ENCODE data around the gene ZNF275. TPM values are rescaled to one million over a fixed set of nuclear protein-coding genes. Genes with fewer than 3 reads are reported as not detected.

The ZNF275 gene
- total and polyA plus RNA-seq, 4 experiments from 2014 or later: 2.0 to 16.1 (median 10.3) TPM

DNA sequence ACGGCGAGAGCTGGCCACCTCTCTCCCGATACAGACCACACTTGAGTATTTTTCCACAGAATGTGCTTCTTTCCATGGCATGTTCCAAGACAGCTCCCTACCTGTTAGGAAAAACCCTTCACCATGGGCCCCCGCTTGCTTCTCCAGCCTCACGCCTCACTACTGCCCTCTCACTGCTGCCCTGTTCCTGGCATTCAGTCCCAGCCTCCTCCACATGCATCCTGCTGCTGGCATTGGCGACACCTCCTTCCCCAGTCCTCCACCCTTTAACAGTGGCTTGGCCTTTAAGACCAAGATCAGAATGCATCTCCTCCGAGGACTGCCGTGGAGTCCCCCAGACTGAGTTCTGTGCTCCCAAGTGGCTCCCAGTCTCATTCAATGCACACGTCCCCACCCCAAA is 23.1 kb upstream of the ZNF275 start:
- Mint-ChIP-seq H3K9me3 (no peaks in the 10 kb centered on the region), H3K4me1 (no peaks in the 10 kb centered on the region), H3K27me3 (peaks cover 0 to 3% of the 10 kb centered on the region in 2 donors), H3K27ac (no peak overlapping the region), H3K4me3 (no peak overlapping the region), H3K36me3 (no peaks in the 10 kb centered on the region)
- no peaks in the 10 kb centered on the region for H3K36me3 ChIP-seq (ENCODE audit: insufficient read depth, low read length)
- ChIA-PET POLR2A (ENCODE audit: partially characterized antibody) (no interaction called here), CTCF (ENCODE audit: partially characterized antibody) (no interaction called here)
- intact Hi-C loops (cut with micrococcal nuclease): no loop called here
- H3K4me1 ChIP-seq (ENCODE audit: insufficient read depth, low read length): no peaks in the 10 kb centered on the region
- H3K4me3 ChIP-seq (ENCODE audit: low read length in 2 of 2): no peak overlapping the region
- H3K27ac ChIP-seq (ENCODE audit: low read depth, low read length): no peak overlapping the region
- DNase-seq: no peak
- H3K27me3 ChIP-seq (ENCODE audit: insufficient read depth, low read length): no peaks in the 10 kb centered on the region
- no peaks in the 10 kb centered on the region for H3K9me3 ChIP-seq (ENCODE audit: control insufficient read depth in 1 of 2, low read length in 2 of 2)

DNA sequence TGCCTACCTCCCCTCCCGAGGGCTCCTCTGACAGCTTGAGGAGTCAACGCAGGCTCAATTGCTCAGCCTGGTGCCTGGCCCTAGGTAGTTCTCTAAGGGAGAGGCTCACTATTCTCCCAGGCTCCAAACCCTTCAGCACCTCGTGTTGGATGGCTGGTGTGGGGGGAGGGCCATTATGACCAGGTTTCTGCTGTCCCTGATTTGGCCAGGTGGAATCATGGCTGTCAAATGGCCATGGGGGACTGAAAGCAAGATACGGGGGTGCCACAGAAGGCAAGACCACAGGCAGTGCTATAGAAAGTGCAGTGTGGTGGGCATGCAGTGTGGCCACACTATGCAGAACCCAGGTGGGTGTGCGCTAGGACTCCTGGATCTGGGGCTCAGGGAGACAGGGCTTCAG is 21.9 kb upstream of the ZNF275 start:
- H3K27me3 ChIP-seq (ENCODE audit: insufficient read depth, low read length): no peaks in the 10 kb centered on the region
- H3K9me3 Mint-ChIP-seq: no peaks in the 10 kb centered on the region
- no peaks in the 10 kb centered on the region for H3K27me3 Mint-ChIP-seq
- H3K4me1 Mint-ChIP-seq: no peaks in the 10 kb centered on the region
- no peak overlapping the region for H3K27ac ChIP-seq (ENCODE audit: low read depth, low read length)
- H3K36me3 Mint-ChIP-seq: no peaks in the 10 kb centered on the region
- no peak overlapping the region for H3K27ac Mint-ChIP-seq
- intact Hi-C loops (cut with micrococcal nuclease): no loop called here
- no peaks in the 10 kb centered on the region for H3K9me3 ChIP-seq (ENCODE audit: control insufficient read depth in 1 of 2, low read length in 2 of 2)
- no peaks in the 10 kb centered on the region for H3K4me1 ChIP-seq (ENCODE audit: insufficient read depth, low read length)
- ChIA-PET POLR2A (ENCODE audit: partially characterized antibody) (no interaction called here), CTCF (ENCODE audit: partially characterized antibody) (no interaction called here)
- no peak for DNase-seq
- H3K36me3 ChIP-seq (ENCODE audit: insufficient read depth, low read length): no peaks in the 10 kb centered on the region
- no peak overlapping the region for H3K4me3 ChIP-seq (ENCODE audit: low read length in 2 of 2)
- no peak overlapping the region for H3K4me3 Mint-ChIP-seq

DNA sequence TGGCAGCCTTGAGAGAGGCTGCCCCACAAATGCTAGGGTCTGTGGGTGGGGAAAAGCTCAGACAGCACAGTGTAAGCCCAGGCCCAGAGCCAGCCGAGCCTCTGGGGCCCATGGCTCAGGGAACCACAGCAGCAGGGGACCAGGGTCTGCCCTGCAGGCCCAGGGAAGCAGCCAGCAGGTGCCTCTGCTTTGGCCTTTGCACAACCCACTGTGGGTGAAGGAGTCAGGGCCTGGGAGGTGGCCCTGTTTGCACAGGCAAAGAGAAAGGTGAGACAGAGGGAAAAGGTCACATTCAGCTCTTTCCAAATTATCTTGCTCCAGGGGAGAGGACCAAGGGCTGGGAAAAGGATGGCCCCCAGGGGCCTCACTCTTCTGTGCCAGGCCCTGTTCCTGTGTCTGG is 21.1 kb upstream of the ZNF275 start:
- no peak overlapping the region for H3K4me3 Mint-ChIP-seq
- H3K27ac ChIP-seq (ENCODE audit: low read depth, low read length): no peak overlapping the region
- no peaks in the 10 kb centered on the region for H3K36me3 ChIP-seq (ENCODE audit: insufficient read depth, low read length)
- DNase-seq: no peak
- ChIA-PET POLR2A (ENCODE audit: partially characterized antibody) (no interaction called here), CTCF (ENCODE audit: partially characterized antibody) (no interaction called here)
- H3K27ac Mint-ChIP-seq: no peak overlapping the region
- no peaks in the 10 kb centered on the region for H3K9me3 Mint-ChIP-seq
- H3K9me3 ChIP-seq (ENCODE audit: control insufficient read depth in 1 of 2, low read length in 2 of 2): no peaks in the 10 kb centered on the region
- no peaks in the 10 kb centered on the region for H3K4me1 Mint-ChIP-seq
- H3K27me3 ChIP-seq (ENCODE audit: insufficient read depth, low read length): no peaks in the 10 kb centered on the region
- H3K36me3 Mint-ChIP-seq: no peaks in the 10 kb centered on the region
- intact Hi-C loops (cut with micrococcal nuclease): no loop called here
- H3K27me3 Mint-ChIP-seq: no peaks in the 10 kb centered on the region
- H3K4me3 ChIP-seq (ENCODE audit: low read length in 2 of 2): no peak overlapping the region
- H3K4me1 ChIP-seq (ENCODE audit: insufficient read depth, low read length): no peaks in the 10 kb centered on the region

DNA sequence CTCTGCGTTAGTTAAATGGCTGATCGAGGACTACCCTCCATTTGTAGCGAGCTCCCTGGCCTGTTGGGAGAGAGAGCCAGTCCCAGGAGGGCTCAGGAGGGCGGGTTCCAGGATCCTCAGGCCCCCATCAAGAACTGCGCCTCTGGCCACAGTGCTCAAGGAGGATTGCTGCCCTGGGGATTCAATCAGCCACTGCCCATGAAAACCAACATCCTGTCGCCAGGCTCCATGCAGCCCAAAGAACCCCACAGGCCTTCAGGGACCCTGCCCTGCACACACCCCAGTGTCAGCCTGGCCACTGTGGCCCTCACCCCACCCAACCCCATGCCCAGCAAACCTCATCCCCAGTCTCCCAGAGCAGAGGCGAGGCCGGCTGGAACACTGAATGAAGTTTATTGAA is 16.6 kb upstream of the ZNF275 start:
- Mint-ChIP-seq H3K36me3 (no peaks in the 10 kb centered on the region), H3K9me3 (peaks cover 0 to 2% (median 0%) of the 10 kb centered on the region in 8 donors), H3K27me3 (peaks cover 0 to 1% of the 10 kb centered on the region in 2 donors), H3K4me3 (no peak overlapping the region), H3K27ac (no peak overlapping the region), H3K4me1 (no peaks in the 10 kb centered on the region)
- Histone ChIP-seq H3K4me3 (ENCODE audit: low read length in 2 of 2) (no peak overlapping the region), H3K9me3 (ENCODE audit: control insufficient read depth in 1 of 2, low read length in 2 of 2) (no peaks in the 10 kb centered on the region), H3K27me3 (ENCODE audit: insufficient read depth, low read length) (no peaks in the 10 kb centered on the region), H3K36me3 (ENCODE audit: insufficient read depth, low read length) (no peaks in the 10 kb centered on the region), H3K27ac (ENCODE audit: low read depth, low read length) (no peak overlapping the region), H3K4me1 (ENCODE audit: insufficient read depth, low read length) (no peaks in the 10 kb centered on the region)
- intact Hi-C loops (cut with micrococcal nuclease): no loop called here
- POLR2A ChIA-PET (ENCODE audit: partially characterized antibody): no interaction called here
- CTCF ChIA-PET (ENCODE audit: partially characterized antibody): no interaction called here
- no peak for DNase-seq

DNA sequence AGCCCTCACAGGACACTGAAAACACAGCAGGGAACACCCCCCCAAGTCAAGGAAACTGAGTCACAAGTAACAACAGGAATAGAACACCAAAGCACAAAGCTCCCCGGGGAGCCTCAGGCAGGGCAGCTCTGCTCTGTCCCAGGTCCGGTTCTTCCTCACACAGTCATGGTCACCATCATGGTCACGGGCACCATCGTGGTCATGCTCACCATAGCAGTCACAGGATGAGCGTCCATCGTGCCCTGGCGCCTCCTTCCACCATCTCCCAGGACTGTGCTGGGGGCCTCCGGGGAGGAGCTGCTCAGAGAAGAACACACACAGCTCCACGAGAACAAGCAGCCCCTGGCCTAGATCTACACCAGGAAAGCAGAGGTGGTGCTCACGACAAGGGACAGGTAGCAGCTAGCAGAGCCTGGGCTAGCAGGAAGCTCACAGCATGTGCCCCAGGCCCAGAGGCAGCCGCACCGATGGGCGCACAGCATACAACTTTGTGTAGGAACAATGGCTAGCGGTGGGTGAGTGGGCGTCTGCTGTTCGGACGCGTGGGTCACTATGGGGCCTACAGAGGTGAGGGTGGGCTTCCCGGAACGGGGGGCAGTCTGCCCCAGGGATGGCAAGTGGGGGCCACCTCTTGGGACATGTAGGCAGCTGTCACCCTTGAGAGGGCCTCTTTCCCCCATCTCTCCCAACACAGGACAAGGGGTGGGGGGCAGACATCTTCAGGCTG is 15.8 kb upstream of the ZNF275 start:
- H3K4me3 ChIP-seq (ENCODE audit: low read length in 2 of 2): no peak overlapping the region
- H3K27ac ChIP-seq (ENCODE audit: low read depth, low read length): no peak overlapping the region
- Mint-ChIP-seq H3K36me3 (no peaks in the 10 kb centered on the region), H3K27ac (no peak overlapping the region), H3K27me3 (peaks cover 0 to 1% of the 10 kb centered on the region in 2 donors), H3K4me3 (no peak overlapping the region), H3K9me3 (peaks cover 0 to 2% (median 0%) of the 10 kb centered on the region in 8 donors), H3K4me1 (no peaks in the 10 kb centered on the region)
- no peaks in the 10 kb centered on the region for H3K9me3 ChIP-seq (ENCODE audit: control insufficient read depth in 1 of 2, low read length in 2 of 2)
- CTCF ChIA-PET (ENCODE audit: partially characterized antibody): no interaction called here
- no peaks in the 10 kb centered on the region for H3K27me3 ChIP-seq (ENCODE audit: insufficient read depth, low read length)
- no peaks in the 10 kb centered on the region for H3K4me1 ChIP-seq (ENCODE audit: insufficient read depth, low read length)
- no peak for DNase-seq
- H3K36me3 ChIP-seq (ENCODE audit: insufficient read depth, low read length): no peaks in the 10 kb centered on the region
- intact Hi-C loops (cut with micrococcal nuclease): no loop called here
- POLR2A ChIA-PET (ENCODE audit: partially characterized antibody): no interaction called here

DNA sequence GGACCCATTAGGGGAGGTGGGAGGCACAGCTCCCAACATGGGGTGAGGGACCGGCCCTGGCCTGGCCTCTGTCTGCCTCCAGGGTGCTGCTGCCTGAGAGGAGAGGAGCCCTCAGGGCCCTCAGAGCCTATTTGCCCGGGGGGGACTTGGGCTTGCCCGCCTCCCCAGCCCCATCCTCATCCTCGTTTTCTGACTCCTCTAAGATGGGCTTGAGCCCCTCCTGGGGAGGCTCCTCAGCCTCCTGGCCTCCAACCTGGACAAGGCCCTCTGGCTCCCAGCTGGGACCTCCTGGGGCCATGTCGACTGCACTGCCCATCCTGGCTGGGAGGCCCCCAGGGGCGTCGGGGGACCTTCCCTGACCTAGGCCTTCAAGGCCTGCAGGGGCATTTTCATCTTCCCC is 15.1 kb upstream of the ZNF275 start:
- Mint-ChIP-seq H3K4me3 (no peak overlapping the region), H3K27ac (no peak overlapping the region), H3K9me3 (peaks cover 0 to 2% (median 0%) of the 10 kb centered on the region in 8 donors), H3K4me1 (peaks cover under 1 to 2% (median 1%) of the 10 kb centered on the region in 4 donors), H3K36me3 (no peaks in the 10 kb centered on the region), H3K27me3 (peaks cover 0 to 1% of the 10 kb centered on the region in 2 donors)
- H3K4me3 ChIP-seq (ENCODE audit: low read length in 2 of 2): no peak overlapping the region
- peaks cover under 1% of the 10 kb centered on the region for H3K4me1 ChIP-seq (ENCODE audit: insufficient read depth, low read length)
- POLR2A ChIA-PET (ENCODE audit: partially characterized antibody): no interaction called here
- CTCF ChIA-PET (ENCODE audit: partially characterized antibody): no interaction called here
- no peak overlapping the region for H3K27ac ChIP-seq (ENCODE audit: low read depth, low read length)
- no peaks in the 10 kb centered on the region for H3K27me3 ChIP-seq (ENCODE audit: insufficient read depth, low read length)
- H3K36me3 ChIP-seq (ENCODE audit: insufficient read depth, low read length): no peaks in the 10 kb centered on the region
- no peak for DNase-seq
- H3K9me3 ChIP-seq (ENCODE audit: control insufficient read depth in 1 of 2, low read length in 2 of 2): no peaks in the 10 kb centered on the region
- intact Hi-C loops (cut with micrococcal nuclease): no loop called here

DNA sequence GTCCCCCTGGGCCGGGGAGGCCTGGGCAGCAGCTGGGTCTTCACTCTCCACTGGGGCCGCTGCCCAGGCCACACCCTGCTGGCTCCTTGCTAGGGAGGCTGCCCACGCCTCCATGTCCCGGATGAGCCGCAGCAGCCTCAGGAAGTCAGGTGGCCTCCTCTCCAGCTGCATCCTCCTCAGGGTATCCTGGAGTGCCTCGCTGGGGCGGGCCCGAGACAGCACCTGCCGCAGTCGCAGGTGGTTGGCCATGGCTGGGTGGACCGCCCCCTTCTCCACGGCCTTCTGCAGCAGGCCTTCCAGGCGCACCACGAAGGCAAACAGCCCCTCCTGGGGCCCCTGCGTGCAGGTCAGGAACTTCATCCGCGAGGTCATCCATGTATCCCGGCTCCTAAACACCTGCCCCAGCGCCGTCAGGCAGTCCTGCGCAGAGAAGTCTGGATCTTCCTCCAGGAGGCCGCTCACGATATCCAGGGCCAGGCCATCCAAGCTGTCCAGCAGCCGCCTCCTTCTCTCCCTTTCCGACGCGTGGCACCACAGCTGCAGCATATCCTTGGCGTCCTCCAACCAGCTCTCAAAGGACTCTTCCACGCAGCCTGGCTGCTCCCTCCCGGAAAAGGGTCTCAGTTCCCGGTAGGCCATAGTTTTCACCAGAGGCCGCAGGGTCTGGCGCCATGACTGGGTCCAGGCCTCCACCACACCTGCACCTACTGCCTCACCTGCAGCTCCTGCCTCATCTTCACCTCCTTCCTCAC is 14.5 kb upstream of the ZNF275 start:
- Mint-ChIP-seq H3K4me1 (peaks cover 3 to 7% (median 6%) of the 10 kb centered on the region in 4 donors), H3K36me3 (no peaks in the 10 kb centered on the region), H3K9me3 (peaks cover 0 to 2% (median 0%) of the 10 kb centered on the region in 8 donors), H3K4me3 (no peak overlapping the region), H3K27me3 (peaks cover 0 to 1% of the 10 kb centered on the region in 2 donors), H3K27ac (no peak overlapping the region)
- no peaks in the 10 kb centered on the region for H3K36me3 ChIP-seq (ENCODE audit: insufficient read depth, low read length)
- DNase-seq: no peak
- POLR2A ChIA-PET (ENCODE audit: partially characterized antibody): no interaction called here
- no peaks in the 10 kb centered on the region for H3K9me3 ChIP-seq (ENCODE audit: control insufficient read depth in 1 of 2, low read length in 2 of 2)
- no peak overlapping the region for H3K4me3 ChIP-seq (ENCODE audit: low read length in 2 of 2)
- intact Hi-C loops (cut with micrococcal nuclease): no loop called here
- no peaks in the 10 kb centered on the region for H3K27me3 ChIP-seq (ENCODE audit: insufficient read depth, low read length)
- CTCF ChIA-PET (ENCODE audit: partially characterized antibody): no interaction called here
- H3K4me1 ChIP-seq (ENCODE audit: insufficient read depth, low read length): peaks cover 4% of the 10 kb centered on the region
- no peak overlapping the region for H3K27ac ChIP-seq (ENCODE audit: low read depth, low read length)

All from CD4-positive, alpha-beta memory T cell (primary cell).